Left lobe of liver (tissue), 2 donors: ENCODE data around the gene GRK5. TPM values are rescaled to one million over a fixed set of nuclear protein-coding genes. Genes with fewer than 3 reads are reported as not detected.
A peak's percentile ranks its signal among the peaks of the same experiment; 100 is the strongest.

Experiments
- ATAC-seq: fragments of 200-7000 bp; cut with Tn5 transposase; one replicate; pipeline ENCODE4 v1.9.1; 2020; ENCODE audit warnings: mild to moderate bottlenecking, moderate library complexity
- DNase-seq: peaks from one replicate; pipeline ENCODE4 v3.0.0-alpha.2; 2020; ENCODE audit warnings: low spot score
- total RNA-seq: library from RNA; stranded (reverse); gene quantifications from one replicate; pipeline ENCODE4 v1.2.1, GENCODE V29; 2021
- donor health status: DM: no; HTN: no; CAD: no; lungs with moderate emphysema.
- donor health status: DM: no; HTN: yes; CAD: no.

GRK5 gene
- total RNA-seq, 1 donor from 2014 or later = 8.4 TPM

GRCh38 chr10:119413093-119413453 is 205.7 kb downstream of the GRK5 start:
- no peak for DNase-seq
- ATAC-seq = no peak

- DNase-seq (no peak), ATAC-seq (peak; percentile 5)
Measured at GRCh38 chr10:119413471-119414080, 206.2 kb downstream of the GRK5 start.

DNA sequence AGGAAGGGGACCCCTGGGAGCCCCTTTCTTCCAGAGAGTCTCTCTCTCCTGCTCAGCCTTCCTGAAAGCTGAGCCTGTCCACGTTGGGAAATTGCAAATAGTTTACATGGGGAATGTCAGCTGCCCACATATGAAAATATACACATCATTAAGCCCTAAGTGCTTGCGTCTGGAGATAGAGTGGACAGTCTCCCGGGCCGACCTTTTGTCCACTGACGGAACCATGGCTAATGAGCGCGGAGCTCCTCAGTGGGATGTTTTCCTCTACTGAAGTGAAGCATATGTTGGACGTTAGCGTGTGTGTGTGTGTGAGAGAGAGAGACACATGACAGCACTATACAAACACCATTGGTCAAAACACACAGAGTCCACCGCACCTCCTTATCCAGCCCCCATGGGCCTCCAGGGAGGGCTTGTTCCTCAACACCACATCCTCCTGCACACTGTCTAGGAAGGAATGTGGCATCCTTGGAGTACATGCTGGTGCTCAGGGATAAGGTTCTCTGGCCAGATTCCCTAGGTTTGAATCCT is 206.8 kb downstream of the GRK5 start:
- DNase-seq = no peak

DNA sequence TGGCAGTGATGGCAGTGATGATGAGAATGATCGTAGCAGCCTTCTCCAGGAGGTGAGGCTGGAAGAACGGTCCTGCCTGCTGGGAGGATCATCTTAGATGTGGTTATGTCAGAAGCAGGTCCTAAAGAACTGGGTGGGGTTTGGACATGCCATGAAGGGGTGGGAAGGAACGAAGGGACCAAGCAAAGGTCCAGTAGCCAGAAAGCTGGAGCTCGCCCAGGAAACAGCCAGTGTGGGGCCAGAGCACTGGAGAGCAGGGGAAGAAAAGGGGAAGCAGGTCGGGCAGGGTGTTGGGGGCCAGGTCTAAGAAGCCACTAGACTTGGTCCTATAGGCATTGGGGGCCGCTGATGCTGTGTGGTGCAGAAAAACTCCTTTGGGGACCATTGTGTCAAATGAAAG is 207.8 kb downstream of the GRK5 start:
- DNase-seq (no peak), ATAC-seq (no peak)

More for the DNA sequence above, 206.8 kb downstream of the GRK5 start:
- no peak for ATAC-seq

- DNase-seq = no peak
- ATAC-seq = no peak
Measured at GRCh38 chr10:119415536-119416503, 208.4 kb downstream of the GRK5 start.

DNA sequence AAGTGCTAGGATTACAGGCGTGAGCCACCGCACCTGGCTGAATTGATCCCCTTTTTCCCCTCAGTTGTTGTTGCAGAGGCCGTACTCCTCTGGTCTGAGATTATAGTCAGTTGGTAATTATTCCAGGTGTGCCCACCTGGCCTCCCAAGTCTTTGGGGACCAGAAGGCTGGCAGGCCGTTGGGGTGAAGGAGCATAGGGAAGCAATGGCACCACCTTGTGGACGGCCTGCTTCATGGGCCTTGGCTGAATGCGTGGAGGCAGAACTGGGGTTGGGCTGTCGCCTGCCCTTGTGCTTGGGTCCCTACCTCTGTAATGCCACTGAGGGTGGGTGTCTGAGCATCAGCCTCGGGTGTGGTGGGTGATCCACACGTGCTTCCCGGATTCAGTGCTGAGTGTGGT is 209.5 kb downstream of the GRK5 start:
- ATAC-seq = peak; percentile 88
- DNase-seq = peak; percentile 62

DNA sequence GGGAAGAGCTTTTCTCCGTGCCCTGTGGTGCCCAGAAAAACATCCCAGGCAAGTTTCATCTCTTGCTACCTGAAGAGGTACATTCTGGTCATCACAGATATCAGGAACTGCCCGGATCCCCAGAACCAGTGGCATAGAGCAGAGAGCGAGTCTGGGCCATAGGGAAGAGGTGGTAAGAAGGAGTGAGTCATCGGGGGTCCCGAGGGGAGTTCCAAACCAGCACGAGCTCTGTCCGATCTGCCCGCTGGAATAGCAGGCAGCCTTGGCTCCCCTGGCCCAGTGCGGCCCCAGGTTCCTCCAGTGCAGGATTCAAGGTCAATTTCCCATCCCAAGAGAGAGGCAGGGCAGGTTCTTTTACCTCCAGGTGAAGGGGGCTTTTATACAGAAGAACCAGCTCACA is 210.5 kb downstream of the GRK5 start:
- ATAC-seq (no peak), DNase-seq (no peak)

- no peak for DNase-seq
- ATAC-seq = no peak
Measured at GRCh38 chr10:119418362-119418761, 211.0 kb downstream of the GRK5 start.

GRCh38 chr10:119419931-119420330 is 212.6 kb downstream of the GRK5 start:
- ATAC-seq (no peak), DNase-seq (no peak)

- DNase-seq = no peak
Measured at GRCh38 chr10:119420950-119421875, 213.8 kb downstream of the GRK5 start.

GRCh38 chr10:119421891-119422681 is 214.7 kb downstream of the GRK5 start:
- no peak for DNase-seq
- ATAC-seq = no peak

More at GRCh38 chr10:119420950-119421875, 213.8 kb downstream of the GRK5 start:
- ATAC-seq = no peak

GRCh38 chr10:119422682-119423509 is 215.5 kb downstream of the GRK5 start:
- no peak for DNase-seq
- no peak for ATAC-seq

DNA sequence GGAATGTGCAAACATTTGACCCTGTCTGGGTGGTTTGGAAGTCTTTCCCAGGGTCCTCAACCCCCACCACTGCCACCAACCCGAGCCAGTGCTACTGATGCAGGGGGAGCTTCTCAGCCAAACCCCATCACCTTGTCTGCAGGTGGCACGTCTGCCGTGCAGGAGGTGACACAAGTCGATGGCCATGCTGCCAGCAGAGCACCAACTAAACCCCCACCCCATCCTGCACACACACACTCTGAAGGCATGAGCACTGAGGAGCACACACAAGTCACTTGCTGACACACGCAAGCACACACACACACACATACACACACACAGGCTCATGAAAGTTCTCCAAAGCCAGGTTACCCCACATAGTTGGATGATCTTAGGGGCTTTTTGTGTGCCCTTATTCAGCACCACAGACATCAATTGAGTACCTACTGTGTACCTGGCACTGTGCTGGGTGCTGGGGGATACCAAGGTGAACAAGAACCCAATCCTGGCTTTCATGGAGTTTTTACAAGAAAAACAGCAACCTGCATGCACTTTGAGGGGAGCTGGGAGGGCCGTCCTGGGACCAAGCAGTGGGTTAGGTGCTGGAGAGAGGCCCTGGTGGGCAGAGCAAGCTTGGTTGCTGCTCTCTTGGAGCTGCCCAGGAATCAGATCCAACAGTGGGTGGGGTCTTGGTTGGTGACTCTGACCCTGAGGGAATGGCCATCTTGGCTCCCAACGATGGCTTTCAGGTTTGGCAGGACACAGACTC is 216.3 kb downstream of the GRK5 start:
- no peak for DNase-seq

DNA sequence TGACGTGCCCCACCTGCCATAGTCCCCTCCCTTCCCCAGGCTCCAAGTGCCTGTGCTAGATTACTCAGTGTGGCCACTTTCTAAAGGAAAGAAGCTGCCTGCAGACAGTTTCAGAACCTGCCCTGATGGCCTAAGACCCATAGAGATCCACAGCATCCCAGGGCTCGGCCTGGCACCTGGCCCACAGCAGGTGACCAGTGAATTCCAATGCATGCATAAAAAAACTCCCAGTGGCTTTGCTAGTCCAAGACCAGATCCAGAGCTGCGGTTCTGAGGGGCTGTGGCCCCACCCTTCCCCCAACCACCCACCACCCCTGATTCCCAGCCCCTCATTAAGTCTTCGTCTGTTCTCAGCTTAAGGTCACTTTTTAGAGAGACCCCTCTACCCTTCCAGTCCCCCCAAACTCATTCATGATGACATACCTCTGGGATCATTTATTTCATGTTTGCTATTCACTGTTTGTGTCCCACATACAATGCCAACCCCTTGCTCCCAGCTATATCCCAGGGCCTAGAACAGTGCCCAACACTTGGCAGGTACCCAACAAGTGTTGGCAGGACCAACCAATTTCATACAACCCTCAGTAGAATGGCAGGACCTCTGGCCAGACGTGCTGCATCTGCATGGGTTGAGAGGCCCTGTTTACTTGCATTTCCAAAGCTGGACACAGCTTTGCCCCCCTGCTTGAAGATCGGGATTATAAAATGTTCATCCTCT is 217.0 kb downstream of the GRK5 start:
- peak; percentile 67 for ATAC-seq

More for the DNA sequence above, 216.3 kb downstream of the GRK5 start:
- ATAC-seq = no peak

DNA sequence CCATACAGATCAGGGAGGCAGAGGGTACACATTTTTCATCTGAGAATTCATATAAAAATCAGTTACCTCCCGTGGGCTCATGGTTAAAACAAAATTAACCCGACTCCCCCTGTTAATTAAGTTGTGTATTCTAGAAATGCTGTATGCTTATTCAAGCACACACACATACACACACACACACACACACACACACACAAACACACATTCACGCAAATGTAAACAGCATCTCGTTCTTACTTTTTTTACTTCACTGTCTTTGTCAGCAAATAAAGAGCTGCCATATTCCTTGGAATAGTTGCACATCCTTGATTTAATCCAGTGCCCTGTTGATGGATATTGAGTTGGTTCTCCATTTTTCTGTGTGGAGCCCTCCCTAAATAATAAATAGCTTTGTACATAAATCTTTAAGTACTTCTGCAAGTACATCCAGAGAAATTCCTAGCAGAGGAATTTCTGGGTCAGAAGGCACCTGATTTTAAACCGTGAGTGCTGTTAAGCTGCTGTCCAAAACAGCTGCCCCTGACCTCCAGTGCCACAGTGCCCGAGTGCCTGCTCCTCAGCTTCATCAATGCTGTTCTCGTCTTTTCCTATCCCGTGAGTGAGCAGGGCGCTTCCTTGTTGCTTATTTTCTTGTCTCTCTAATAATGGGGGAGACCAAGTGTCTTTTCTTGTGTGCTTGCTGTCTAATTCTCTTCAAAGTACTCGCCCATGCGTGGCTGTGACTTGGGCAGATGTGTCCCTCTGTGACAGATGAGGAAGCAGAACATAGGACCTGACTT is 217.9 kb downstream of the GRK5 start:
- no peak for DNase-seq
- no peak for ATAC-seq

More for the DNA sequence above, 217.0 kb downstream of the GRK5 start:
- DNase-seq = no peak

DNA sequence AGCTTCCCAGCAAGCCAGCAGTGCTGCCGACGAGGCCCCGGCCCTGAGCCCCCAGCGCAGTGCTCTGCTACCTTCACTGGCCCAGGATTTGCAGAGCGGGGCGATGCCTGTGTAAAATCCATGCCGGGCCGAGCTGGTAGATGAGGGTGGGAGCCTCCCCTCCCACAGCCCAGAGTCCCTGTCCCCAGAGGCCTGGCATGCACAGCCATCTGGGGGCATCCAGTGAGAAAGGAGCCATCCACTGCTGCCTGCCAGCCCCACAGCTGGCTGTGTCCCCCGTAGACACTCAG is 218.5 kb downstream of the GRK5 start:
- no peak for DNase-seq
- ATAC-seq = no peak

GRCh38 chr10:119426699-119427098 is 219.3 kb downstream of the GRK5 start:
- DNase-seq (no peak), ATAC-seq (no peak)
